ENCODE results near the gene NFYC. TPM values are rescaled to one million over a fixed set of nuclear protein-coding genes. Genes with fewer than 3 reads are reported as not detected.

Gene NFYC
- total RNA-seq, 1 donor from 2014 or later = 73.2 TPM

DNA sequence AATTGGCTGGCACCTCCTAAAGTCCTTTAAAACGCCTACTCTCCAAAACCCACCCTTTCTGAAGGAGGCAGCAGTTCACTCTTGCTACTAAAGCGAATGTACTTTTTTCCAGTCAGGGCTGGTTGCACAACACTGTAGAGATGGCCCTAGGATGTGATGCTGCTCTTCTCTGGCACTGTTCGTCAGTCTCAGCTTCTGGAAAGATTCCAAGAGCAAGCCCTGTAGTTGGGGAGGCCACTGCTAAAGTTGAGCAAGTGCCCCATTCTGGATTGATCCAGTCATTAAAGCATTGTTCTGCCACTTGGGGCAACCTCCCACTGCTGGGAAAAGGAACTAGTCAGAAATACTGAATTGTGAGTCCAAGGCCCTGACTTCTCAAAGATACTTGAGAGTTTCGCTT, 63.6 kb downstream of the NFYC start:
- Mint-ChIP-seq H3K27me3 (no peaks in the 10 kb centered on the region), H3K4me3 (no peak overlapping the region), H3K9me3 (no peaks in the 10 kb centered on the region), H3K4me1 (peaks cover 26% of the 10 kb centered on the region), H3K27ac (no peak overlapping the region), H3K36me3 (ENCODE audit: low read depth) (peaks cover 67% of the 10 kb centered on the region)
- intact Hi-C loops (cut with micrococcal nuclease) = no loop called here
- DNase-seq = no peak

DNA sequence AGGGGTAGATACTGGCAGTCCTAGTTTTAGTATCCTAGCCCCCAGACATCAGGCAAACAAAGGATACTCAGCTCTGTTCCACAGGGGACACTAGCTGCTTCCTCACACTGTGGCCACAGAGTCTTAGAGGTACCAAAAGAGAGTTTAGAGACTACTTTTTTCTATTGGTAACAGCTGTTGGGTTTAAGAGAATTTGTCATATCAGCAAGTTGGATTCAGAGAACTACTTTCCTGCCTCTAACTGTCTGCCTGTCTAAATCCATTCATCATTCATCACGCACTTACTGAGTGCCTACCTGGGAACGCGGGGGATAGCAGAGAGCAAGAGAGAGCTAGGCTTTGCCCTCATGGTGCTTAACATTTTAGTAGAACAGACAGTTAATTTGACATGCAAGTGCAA, 65.0 kb downstream of the NFYC start:
- Mint-ChIP-seq H3K27ac (no peak overlapping the region), H3K4me1 (peaks cover 21% of the 10 kb centered on the region), H3K36me3 (ENCODE audit: low read depth) (peaks cover 68% of the 10 kb centered on the region), H3K27me3 (no peaks in the 10 kb centered on the region), H3K9me3 (no peaks in the 10 kb centered on the region), H3K4me3 (no peak overlapping the region)
- DNase-seq = no peak
- intact Hi-C loops (cut with micrococcal nuclease) = no loop called here

DNA sequence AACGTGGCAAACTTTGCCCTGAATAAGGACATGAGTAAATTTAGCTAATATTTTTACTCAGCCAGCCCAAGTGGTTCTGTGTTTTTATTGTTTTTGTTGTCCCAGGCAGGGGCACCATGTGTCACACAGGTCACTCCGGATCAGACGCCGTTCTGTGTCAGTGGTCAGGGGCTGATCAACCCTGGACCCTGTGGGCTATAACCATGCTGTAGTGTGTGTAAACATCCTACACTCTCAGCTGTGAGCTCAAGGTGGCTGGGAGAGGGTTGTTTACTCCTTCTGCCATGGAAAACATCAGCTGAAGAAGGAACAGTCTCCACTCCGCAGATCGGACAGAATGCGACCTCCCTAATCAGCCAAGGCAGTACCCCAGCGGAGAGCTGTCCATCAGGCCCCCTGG, 65.6 kb downstream of the NFYC start:
- Mint-ChIP-seq H3K4me1 (peaks cover 22% of the 10 kb centered on the region), H3K27me3 (no peaks in the 10 kb centered on the region), H3K36me3 (ENCODE audit: low read depth) (peaks cover 67% of the 10 kb centered on the region), H3K4me3 (no peak overlapping the region), H3K27ac (no peak overlapping the region), H3K9me3 (no peaks in the 10 kb centered on the region)
- intact Hi-C loops (cut with micrococcal nuclease) = no loop called here
- DNase-seq = no peak

DNA sequence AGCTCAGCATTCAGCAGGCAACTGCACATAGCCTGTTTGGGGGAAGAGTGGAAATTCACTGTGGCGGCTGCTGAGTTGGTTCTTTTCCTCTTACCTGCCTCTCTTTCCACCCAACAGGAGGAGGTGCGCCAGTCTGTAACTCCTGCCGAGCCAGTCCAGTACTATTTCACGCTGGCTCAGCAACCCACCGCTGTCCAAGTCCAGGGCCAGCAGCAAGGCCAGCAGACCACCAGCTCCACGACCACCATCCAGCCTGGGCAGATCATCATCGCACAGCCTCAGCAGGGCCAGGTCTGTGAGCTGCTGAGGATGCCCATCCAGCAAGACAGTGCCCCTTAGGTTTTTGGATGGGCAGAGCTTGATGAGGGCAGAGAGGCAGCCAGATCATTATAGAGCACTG, 66.5 kb downstream of the NFYC start:
- no peaks in the 10 kb centered on the region for H3K9me3 Mint-ChIP-seq
- no peak overlapping the region for H3K27ac Mint-ChIP-seq
- H3K36me3 Mint-ChIP-seq (ENCODE audit: low read depth) = peaks cover 69% of the 10 kb centered on the region
- DNase-seq = no peak
- peaks cover 25% of the 10 kb centered on the region for H3K4me1 Mint-ChIP-seq
- intact Hi-C loops (cut with micrococcal nuclease) = no loop called here
- H3K27me3 Mint-ChIP-seq = no peaks in the 10 kb centered on the region
- no peak overlapping the region for H3K4me3 Mint-ChIP-seq

DNA sequence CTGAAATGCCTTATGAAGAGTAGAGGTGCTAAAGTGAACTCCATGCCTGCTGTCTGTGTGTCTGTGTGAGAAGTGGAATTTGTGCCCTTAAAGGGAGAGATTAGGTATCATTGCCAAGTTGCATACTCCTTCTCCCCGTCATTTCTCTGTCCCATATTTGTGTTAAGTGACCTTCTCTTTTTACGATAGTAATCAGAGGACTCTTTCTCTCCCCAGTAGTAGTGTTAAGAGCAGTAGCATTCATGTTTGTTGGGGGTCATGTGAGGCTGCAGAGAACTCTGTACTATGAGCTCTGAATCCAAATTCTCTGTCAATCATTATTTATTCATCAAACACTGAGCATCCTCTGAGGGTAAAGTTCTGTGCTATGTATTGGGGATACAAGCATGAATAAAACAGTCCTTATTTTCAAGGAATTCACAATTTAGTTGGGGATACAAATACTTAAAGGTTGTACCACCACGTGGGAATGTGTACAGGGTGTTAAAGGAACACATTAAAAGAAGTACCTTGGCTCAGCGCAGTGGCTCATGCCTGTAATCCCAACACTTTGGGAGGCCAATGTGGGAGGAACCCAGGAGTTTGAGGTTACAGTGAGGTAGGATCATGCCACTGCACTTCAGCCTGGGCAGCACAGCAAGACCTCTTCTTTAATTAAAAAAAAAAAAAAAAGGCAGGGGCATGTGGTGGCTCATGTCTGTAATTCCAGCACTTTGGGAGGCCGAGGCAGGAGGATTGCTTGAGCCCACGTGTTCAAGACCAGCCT, 67.3 kb downstream of the NFYC start:
- intact Hi-C loops (cut with micrococcal nuclease) = no loop called here
- H3K27me3 Mint-ChIP-seq = no peaks in the 10 kb centered on the region
- H3K36me3 Mint-ChIP-seq (ENCODE audit: low read depth) = peaks cover 69% of the 10 kb centered on the region

DNA sequence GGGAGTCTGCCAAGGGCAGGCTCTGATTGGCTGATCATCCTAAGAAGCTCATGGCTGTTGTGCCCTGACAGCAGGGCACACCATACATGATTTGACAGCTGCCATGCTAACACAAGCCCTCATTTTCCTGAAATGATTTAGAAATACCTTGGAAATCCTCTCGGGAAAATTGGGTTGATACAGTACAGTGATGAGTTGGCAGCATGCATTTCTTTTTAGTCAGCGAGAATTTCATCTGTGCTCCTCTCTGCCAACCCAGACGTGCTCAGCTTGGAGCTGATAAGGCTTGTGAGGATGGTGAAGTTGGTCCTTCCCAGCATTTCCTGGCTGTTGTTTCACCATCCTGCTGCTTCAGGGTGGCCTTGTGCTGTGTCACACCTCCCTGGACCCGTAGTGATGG, 69.5 kb downstream of the NFYC start:
- Mint-ChIP-seq H3K9me3 (no peaks in the 10 kb centered on the region), H3K4me3 (no peak overlapping the region), H3K4me1 (peaks cover 39% of the 10 kb centered on the region), H3K36me3 (ENCODE audit: low read depth) (peaks cover 65% of the 10 kb centered on the region), H3K27me3 (no peaks in the 10 kb centered on the region), H3K27ac (no peak overlapping the region)
- intact Hi-C loops (cut with micrococcal nuclease) = no loop called here
- no peak for DNase-seq

More for the DNA sequence above, 67.3 kb downstream of the NFYC start:
- no peak for DNase-seq
- Mint-ChIP-seq H3K4me3 (no peak overlapping the region), H3K4me1 (peaks cover 25% of the 10 kb centered on the region), H3K9me3 (no peaks in the 10 kb centered on the region), H3K27ac (no peak overlapping the region)

DNA sequence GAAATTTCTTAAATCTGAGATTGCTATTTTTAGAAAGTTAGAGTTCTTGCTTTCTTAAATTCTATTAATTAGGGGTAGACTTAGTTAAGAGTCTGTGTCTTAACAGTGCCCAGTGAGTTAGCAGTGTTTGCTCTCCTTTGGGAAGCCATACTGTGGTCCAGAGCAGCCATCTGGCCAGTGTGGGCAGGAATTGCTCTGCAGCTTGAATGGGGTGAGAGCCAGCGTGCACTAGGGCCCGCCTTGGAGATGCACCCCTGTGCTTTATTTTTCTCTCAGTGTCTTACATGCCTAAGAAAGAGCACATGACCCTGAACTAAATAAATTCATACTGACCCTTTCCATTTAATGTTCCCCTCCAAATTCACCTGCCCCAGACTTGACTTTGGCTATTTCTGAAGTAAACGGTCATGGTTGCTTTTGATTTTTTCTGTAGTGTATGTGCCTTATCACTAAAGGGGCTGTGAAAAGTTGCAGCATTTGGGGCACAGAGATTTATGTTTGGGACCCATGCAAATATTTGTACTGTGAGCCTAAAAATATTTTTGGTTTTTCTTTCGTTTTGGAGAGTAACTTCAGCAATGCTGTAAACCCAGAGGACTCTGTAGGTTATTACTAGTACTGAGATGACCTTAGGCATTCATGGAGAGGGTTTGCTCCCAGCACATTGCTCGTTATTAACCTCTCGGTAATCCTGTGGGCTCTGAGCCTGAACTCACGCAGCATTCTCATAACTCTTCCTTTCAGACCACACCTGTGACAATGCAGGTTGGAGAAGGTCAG, 70.8 kb downstream of the NFYC start:
- no peaks in the 10 kb centered on the region for H3K9me3 Mint-ChIP-seq
- no peak for DNase-seq
- peaks cover 70% of the 10 kb centered on the region for H3K36me3 Mint-ChIP-seq (ENCODE audit: low read depth)
- peaks cover 47% of the 10 kb centered on the region for H3K4me1 Mint-ChIP-seq
- intact Hi-C loops (cut with micrococcal nuclease) = no loop called here
- H3K27me3 Mint-ChIP-seq = no peaks in the 10 kb centered on the region
- H3K4me3 Mint-ChIP-seq = peak overlapping the region; percentile 39
- H3K27ac Mint-ChIP-seq = peak overlapping the region; percentile 37

DNA sequence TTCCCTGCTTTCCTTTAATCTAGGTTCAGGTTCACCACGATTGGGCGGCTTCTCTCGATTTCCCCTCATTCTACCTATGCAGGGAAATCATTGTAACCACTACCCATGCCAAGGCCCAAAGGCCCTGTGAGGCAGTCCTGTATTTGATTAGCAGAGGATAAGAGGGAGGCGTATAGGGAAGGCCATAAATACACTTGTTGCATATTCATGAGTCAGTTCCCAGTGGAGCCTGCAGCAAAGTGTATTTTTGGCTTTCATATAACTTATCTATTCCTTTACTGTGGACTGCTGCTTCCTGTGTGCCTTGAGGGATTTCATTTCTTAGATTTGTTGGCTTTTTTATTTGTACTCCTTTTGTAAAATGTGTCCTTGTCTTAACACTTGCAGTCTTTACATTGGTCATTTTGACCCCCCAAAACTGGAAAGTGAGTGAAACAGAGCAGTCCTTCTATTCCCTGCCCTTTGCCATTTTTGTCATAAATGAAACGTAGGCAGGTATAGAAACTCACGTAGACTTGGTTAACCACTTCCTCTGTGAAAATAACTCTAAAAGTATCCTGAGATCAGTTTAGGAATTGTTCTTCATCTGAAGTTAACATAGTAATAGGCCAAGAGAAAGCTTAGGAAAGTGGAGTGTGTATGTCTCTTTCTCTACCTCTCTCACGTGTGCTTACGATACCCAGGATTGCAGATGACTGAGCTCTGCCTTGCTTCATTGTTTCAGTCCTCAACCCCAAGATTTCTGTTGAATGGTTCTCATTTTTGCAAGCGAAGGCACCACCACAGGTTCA, 72.4 kb downstream of the NFYC start:
- intact Hi-C loops (cut with micrococcal nuclease) = no loop called here
- peak; percentile 66 for DNase-seq
- Mint-ChIP-seq H3K27me3 (no peaks in the 10 kb centered on the region), H3K36me3 (ENCODE audit: low read depth) (peaks cover 74% of the 10 kb centered on the region), H3K4me1 (peaks cover 47% of the 10 kb centered on the region), H3K27ac (peak overlapping the region; percentile 93), H3K4me3 (peak overlapping the region; percentile 78), H3K9me3 (no peaks in the 10 kb centered on the region)

DNA sequence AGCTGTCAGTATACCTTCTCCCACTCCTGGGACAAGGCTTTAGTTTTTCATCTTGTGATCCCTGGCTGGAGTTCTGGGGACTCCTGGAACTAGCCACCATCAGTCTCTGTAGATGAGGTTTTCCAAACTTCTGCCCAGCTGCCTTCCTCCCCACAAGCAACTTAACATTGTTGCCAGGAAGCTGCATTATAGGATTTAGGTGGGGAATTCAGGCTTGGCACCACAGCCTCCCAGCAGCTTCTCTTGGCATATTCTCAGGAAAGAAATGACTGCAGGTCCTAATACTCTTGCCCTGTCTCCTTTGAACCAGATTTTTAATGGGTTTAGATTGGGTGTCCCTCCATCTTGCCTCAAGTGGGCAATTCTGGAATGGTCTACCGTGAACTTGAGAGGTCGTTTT, 73.5 kb downstream of the NFYC start:
- intact Hi-C loops (cut with micrococcal nuclease) = no loop called here

DNA sequence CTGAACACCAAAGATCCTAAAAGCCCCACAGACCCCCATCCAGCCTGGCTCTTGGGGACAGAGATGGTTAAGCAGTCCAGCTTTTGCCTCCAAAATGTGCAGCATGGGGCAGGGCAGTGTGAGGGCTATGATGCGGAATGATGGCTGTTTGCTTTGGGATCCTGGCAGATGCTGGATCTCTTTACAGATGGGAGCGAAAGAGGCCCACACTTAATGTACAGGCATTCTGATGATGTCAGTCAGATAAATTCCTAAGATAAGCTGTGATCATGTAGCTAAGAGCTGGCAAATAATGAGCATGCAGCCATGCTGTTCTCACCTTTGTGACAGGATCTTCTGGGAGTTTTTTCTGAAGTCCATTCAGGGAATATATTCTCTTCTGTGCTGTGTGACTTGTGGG, 74.5 kb downstream of the NFYC start:
- peaks cover 60% of the 10 kb centered on the region for H3K4me1 Mint-ChIP-seq
- no peaks in the 10 kb centered on the region for H3K27me3 Mint-ChIP-seq
- intact Hi-C loops (cut with micrococcal nuclease) = no loop called here
- H3K36me3 Mint-ChIP-seq (ENCODE audit: low read depth) = peaks cover 74% of the 10 kb centered on the region
- H3K27ac Mint-ChIP-seq = no peak overlapping the region
- H3K4me3 Mint-ChIP-seq = no peak overlapping the region
- no peak for DNase-seq
- no peaks in the 10 kb centered on the region for H3K9me3 Mint-ChIP-seq

More for the DNA sequence above, 73.5 kb downstream of the NFYC start:
- Mint-ChIP-seq H3K27me3 (no peaks in the 10 kb centered on the region), H3K36me3 (ENCODE audit: low read depth) (peaks cover 72% of the 10 kb centered on the region), H3K9me3 (no peaks in the 10 kb centered on the region), H3K4me1 (peaks cover 54% of the 10 kb centered on the region), H3K27ac (peak overlapping the region; percentile 30), H3K4me3 (peak overlapping the region; percentile 18)
- no peak for DNase-seq

DNA sequence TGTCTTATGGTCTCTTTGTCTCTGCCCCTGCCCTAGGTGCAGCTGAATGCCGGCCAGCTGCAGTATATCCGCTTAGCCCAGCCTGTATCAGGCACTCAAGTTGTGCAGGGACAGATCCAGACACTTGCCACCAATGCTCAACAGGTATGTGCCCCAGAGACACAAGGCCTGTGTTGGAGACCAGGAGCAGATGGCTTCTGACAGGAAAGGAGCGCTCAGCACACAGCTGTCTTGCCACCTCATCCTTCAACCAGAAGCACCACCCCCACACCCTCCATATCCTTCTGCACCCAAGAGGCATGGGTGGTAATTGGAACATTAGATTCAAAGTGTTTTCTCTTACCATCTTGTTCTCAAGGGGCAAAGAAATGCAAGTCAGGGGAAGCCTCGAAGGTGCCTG, 75.1 kb downstream of the NFYC start:
- no peak for DNase-seq
- Mint-ChIP-seq H3K4me3 (no peak overlapping the region), H3K9me3 (no peaks in the 10 kb centered on the region), H3K27ac (no peak overlapping the region), H3K27me3 (no peaks in the 10 kb centered on the region), H3K4me1 (peaks cover 55% of the 10 kb centered on the region), H3K36me3 (ENCODE audit: low read depth) (peaks cover 74% of the 10 kb centered on the region)
- intact Hi-C loops (cut with micrococcal nuclease) = no loop called here

DNA sequence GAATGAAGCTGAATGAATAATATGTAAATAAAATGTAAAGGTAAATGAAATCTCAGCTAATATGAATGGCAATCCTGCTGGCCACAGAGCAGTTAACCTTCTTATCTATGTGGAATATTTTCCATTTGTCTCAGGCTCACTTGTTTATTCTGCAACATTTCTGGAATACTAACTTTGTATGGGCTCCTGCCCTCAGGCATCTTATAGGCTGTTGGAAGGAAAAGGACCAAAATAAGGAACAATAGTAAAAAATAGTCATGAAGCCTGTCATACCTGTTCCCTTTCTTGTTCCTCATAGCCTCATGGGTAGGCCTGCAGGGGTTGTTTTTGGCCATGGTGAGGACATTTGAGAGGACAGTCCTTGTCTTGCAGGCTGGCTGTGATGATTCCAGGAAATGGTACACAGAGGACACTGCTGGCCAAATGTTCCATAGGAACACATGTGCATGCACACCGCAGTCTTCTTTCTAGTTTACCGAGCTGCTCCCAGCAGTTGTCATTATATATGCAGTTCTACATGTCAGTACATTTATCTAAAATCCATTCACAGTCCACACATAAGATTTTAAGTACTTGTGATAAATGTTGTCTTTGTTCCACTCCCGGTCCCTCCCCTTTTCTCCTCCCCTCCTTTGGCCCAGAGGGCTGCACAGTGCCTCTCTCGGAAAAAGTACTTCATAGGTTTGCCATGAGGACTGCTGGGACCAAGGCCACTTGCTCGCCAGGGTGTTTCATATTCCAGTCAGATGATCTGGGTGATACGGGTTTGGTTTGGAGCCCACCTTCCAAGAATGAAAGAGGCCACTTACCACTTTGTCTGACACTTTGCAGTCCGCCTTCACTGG, 76.9 kb downstream of the NFYC start:
- peaks cover 66% of the 10 kb centered on the region for H3K36me3 Mint-ChIP-seq (ENCODE audit: low read depth)

DNA sequence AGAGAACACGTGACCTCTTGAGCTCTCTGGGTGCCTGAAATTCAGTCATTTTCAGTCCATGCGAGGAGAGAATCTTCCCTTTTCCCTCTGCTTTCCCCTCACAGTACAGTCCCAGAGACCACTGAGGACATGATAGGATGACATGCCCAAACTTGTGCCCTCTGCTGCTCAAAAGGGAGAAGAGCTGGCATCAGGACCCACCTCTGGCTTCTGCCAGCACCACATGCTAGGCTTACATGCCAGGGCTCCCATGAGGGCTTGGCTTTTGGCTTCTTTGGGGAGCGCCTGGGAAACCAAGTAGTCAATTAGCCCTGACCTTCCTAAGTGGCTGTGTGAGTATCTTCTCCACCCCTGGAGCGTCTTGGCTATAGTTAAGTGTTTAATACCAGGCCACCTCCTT, 78.3 kb downstream of the NFYC start:
- Mint-ChIP-seq H3K4me3 (no peak overlapping the region), H3K27ac (peak overlapping the region; percentile 61), H3K9me3 (no peaks in the 10 kb centered on the region), H3K4me1 (peaks cover 33% of the 10 kb centered on the region), H3K36me3 (ENCODE audit: low read depth) (peaks cover 59% of the 10 kb centered on the region), H3K27me3 (no peaks in the 10 kb centered on the region)
- intact Hi-C loops (cut with micrococcal nuclease) = loop anchor here (5.0 kb wide), 2 partner anchors 37 to 158 kb away; no protein-coding TSS in a partner anchor
- DNase-seq = no peak

More for the DNA sequence above, 76.9 kb downstream of the NFYC start:
- intact Hi-C loops (cut with micrococcal nuclease) = no loop called here
- Mint-ChIP-seq H3K27ac (peak overlapping the region; percentile 24), H3K27me3 (no peaks in the 10 kb centered on the region), H3K4me1 (peaks cover 40% of the 10 kb centered on the region), H3K9me3 (no peaks in the 10 kb centered on the region), H3K4me3 (no peak overlapping the region)
- no peak for DNase-seq

All from activated CD4-positive, alpha-beta T cell treated with anti-CD3 and anti-CD28 coated beads, Interleukin-2, amount 10 ng/mL, durations not matched to agents 24 days and 14 days (primary cell).